H1 (cell line): Measurements from ENCODE around the gene VDAC2. TPM values are rescaled to one million over a fixed set of nuclear protein-coding genes. Genes with fewer than 3 reads are reported as not detected.

Source experiments
- CTCF ChIA-PET: fragments of 300-600 bp; sonication (Branson Sonifier 250); formaldehyde crosslinking; loops from one replicate; lab custom pipeline; 2021; ENCODE audit not compliant: partially characterized antibody; lab: Charles Lee
- POLR2A ChIA-PET: fragments of 300-600 bp; sonication (Branson Sonifier 250); formaldehyde crosslinking; loops from one replicate; lab custom pipeline; 2021; ENCODE audit warnings: inconsistent platforms; ENCODE audit not compliant: partially characterized antibody; lab: Charles Lee
- DNase-seq, 2 experiments: peaks; one replicate each; pipeline versions ENCODE4 v3.0.0 to v3.0.0-alpha.2; 2010 to 2022; ENCODE audit warnings: low spot score in 2 of 2, low read depth in 1 of 2, mixed read lengths in 1 of 2
- FAIRE-seq: peaks from 2 replicates; lab custom pipeline; 2011; peaks lifted over from hg19 to GRCh38; lab: Jason Lieb, UNC
- H2AFZ ChIP-seq: 2 replicates; pipeline ENCODE4 v1.8.1; 2012; ENCODE audit warnings: low read length, inconsistent platforms
- H2AK5ac ChIP-seq: 2 replicates; pipeline ENCODE4 v1.6.1; 2013; ENCODE audit warnings: low read depth, low read length
- H2BK120ac ChIP-seq: replicated peaks from 2 replicates; pipeline ENCODE3; 2013; ENCODE audit warnings: low read depth, low read length, inconsistent platforms
- H2BK12ac ChIP-seq: 2 replicates; pipeline ENCODE4 v1.6.1; 2013; ENCODE audit warnings: low read depth, low read length
- H2BK15ac ChIP-seq: 2 replicates; pipeline ENCODE4 v1.6.1; 2013; ENCODE audit warnings: low read length
- H2BK20ac ChIP-seq: 2 replicates; pipeline ENCODE4 v1.6.1; 2013; ENCODE audit warnings: low read length
- H2BK5ac ChIP-seq: 2 replicates; pipeline ENCODE4 v1.6.1; 2013; ENCODE audit warnings: low read depth, low read length
- H3K14ac ChIP-seq: 2 replicates; pipeline ENCODE4 v1.6.1; 2013; ENCODE audit warnings: inconsistent platforms; ENCODE audit not compliant: insufficient read length
- H3K18ac ChIP-seq: 2 replicates; pipeline ENCODE4 v1.6.1; 2013; ENCODE audit warnings: low read length; ENCODE audit errors: extremely low read depth
- H3K23ac ChIP-seq: 2 replicates; pipeline ENCODE4 v1.6.1; 2013; ENCODE audit warnings: inconsistent platforms; ENCODE audit not compliant: insufficient read length
- H3K23me2 ChIP-seq: 2 replicates; pipeline ENCODE4 v1.6.1; 2013; ENCODE audit warnings: low read depth, low read length
- H3K27ac ChIP-seq: 2 replicates; pipeline ENCODE4 v1.6.1; 2011; ENCODE audit warnings: low read depth, low read length, inconsistent platforms
- H3K27me3 ChIP-seq, 4 experiments: replicated peaks in 1 of 4; 1 replicate in 1 of 4; 2 replicates in 3 of 4; pipeline versions ENCODE4 v1.6.1 to v1.8.1; 2011 to 2013; ENCODE audit warnings: low read length in 3 of 4, mild to moderate bottlenecking in 3 of 4, inconsistent platforms in 2 of 4, mixed read lengths in 2 of 4, moderate library complexity in 1 of 4; ENCODE audit not compliant: control insufficient read depth in 3 of 4, insufficient read depth in 3 of 4; ENCODE audit errors: extremely low read depth in 1 of 4
- H3K36me3 ChIP-seq, 4 experiments: 2 replicates each; pipeline versions ENCODE4 v1.6.1 to v1.8.1; 2011 to 2013; ENCODE audit warnings: mild to moderate bottlenecking in 4 of 4, low read length in 3 of 4, moderate library complexity in 2 of 4, control low read depth in 1 of 4, inconsistent platforms in 1 of 4; ENCODE audit not compliant: insufficient read depth in 4 of 4, control insufficient read depth in 2 of 4
- H3K4ac ChIP-seq: replicated peaks from 2 replicates; pipeline ENCODE3; 2013; ENCODE audit warnings: low read length, low read depth, mixed read lengths, inconsistent platforms; ENCODE audit not compliant: insufficient read length
- H3K4me1 ChIP-seq, 4 experiments: replicated peaks in 1 of 4; 1 replicate in 1 of 4; 2 replicates in 3 of 4; pipeline versions ENCODE4 v1.6.1 to v1.8.1; 2011 to 2013; ENCODE audit warnings: low read length in 3 of 4, inconsistent platforms in 2 of 4, mixed read lengths in 1 of 4; ENCODE audit not compliant: insufficient read depth in 4 of 4, control insufficient read depth in 3 of 4
- H3K4me2 ChIP-seq, 2 experiments: 2 replicates each; pipeline versions ENCODE4 v1.6.1 to v1.8.1; 2011 to 2013; ENCODE audit warnings: low read depth in 2 of 2, low read length in 2 of 2, control low read depth in 1 of 2, inconsistent platforms in 1 of 2, mild to moderate bottlenecking in 1 of 2; ENCODE audit not compliant: insufficient read depth in 1 of 2
- H3K4me3 ChIP-seq, 4 experiments: fragments of 200-600, 300-600 bp in 1 of 4; sonication (generic), shearing (Covaris generic), sonication (Bioruptor Twin) in 1 of 4; 2 replicates each; pipeline versions ENCODE4 v1.5.1 to v1.8.1; 2011 to 2016; ENCODE audit warnings: low read length in 4 of 4, low read depth in 3 of 4, control low read depth in 2 of 4, inconsistent platforms in 2 of 4, mild to moderate bottlenecking in 2 of 4, mixed read lengths in 1 of 4, moderate library complexity in 1 of 4; ENCODE audit not compliant: insufficient read depth in 2 of 4; ENCODE audit errors: extremely low read depth in 1 of 4
- H3K56ac ChIP-seq: replicated peaks from 2 replicates; pipeline ENCODE3; 2013; ENCODE audit warnings: low read depth, mild to moderate bottlenecking, mixed read lengths, low read length, inconsistent platforms; ENCODE audit not compliant: insufficient read length
- H3K79me1 ChIP-seq: 2 replicates; pipeline ENCODE4 v1.6.1; 2013; ENCODE audit warnings: low read depth, low read length, control low read depth
- H3K79me2 ChIP-seq, 2 experiments: 2 replicates each; pipeline versions ENCODE4 v1.6.1 to v1.8.1; 2012 to 2013; ENCODE audit warnings: low read length in 2 of 2, mild to moderate bottlenecking in 2 of 2, inconsistent platforms in 1 of 2; ENCODE audit not compliant: insufficient read depth in 2 of 2, control insufficient read depth in 1 of 2
- H3K9ac ChIP-seq, 4 experiments: replicated peaks in 1 of 4; 1 replicate in 1 of 4; 2 replicates in 3 of 4; pipeline versions ENCODE4 v1.6.1 to v1.8.1; 2011 to 2013; ENCODE audit warnings: low read depth in 3 of 4, low read length in 3 of 4, control low read depth in 2 of 4, mild to moderate bottlenecking in 2 of 4, moderate library complexity in 2 of 4, inconsistent platforms in 1 of 4; ENCODE audit errors: extremely low read depth in 1 of 4
- H3K9me3 ChIP-seq, 2 experiments: 2 replicates each; pipeline versions ENCODE4 v1.6.1 to v1.8.1; 2012 to 2013; ENCODE audit warnings: mild to moderate bottlenecking in 2 of 2, moderate library complexity in 2 of 2, control low read depth in 1 of 2, inconsistent platforms in 1 of 2, low read depth in 1 of 2, low read length in 1 of 2, mixed read lengths in 1 of 2; ENCODE audit not compliant: insufficient read depth in 2 of 2
- H4K20me1 ChIP-seq, 2 experiments: replicated peaks in 1 of 2; 2 replicates each; pipeline versions ENCODE3 to v1.8.1; 2011 to 2013; ENCODE audit warnings: inconsistent platforms in 2 of 2, low read length in 2 of 2, mild to moderate bottlenecking in 1 of 2; ENCODE audit not compliant: insufficient read depth in 2 of 2, control insufficient read depth in 1 of 2
- H4K5ac ChIP-seq: 2 replicates; pipeline ENCODE4 v1.6.1; 2013; ENCODE audit warnings: low read length, low read depth, mixed read lengths, inconsistent platforms; ENCODE audit not compliant: insufficient read length
- H4K8ac ChIP-seq: 2 replicates; pipeline ENCODE4 v1.8.0; 2013; ENCODE audit warnings: mild to moderate bottlenecking, moderate library complexity, low read length, inconsistent platforms; ENCODE audit not compliant: insufficient read depth; ENCODE audit errors: extremely low read depth
- H4K91ac ChIP-seq: replicated peaks from 2 replicates; pipeline ENCODE3; 2013; ENCODE audit warnings: low read length, mixed read lengths, inconsistent platforms; ENCODE audit not compliant: insufficient read length
- ASH2L ChIP-seq: fragments of 200-600, 300-600 bp; sonication (generic); IDR thresholded peaks from one replicate; pipeline ENCODE4 v1.7.1; 2017; ENCODE audit warnings: low read length
- CEBPB ChIP-seq: IDR thresholded peaks from 2 replicates; pipeline ENCODE4 v1.6.1; 2012; ENCODE audit warnings: low read depth, low read length
- CHD2 ChIP-seq: IDR thresholded peaks from 2 replicates; pipeline ENCODE4 v1.6.1; 2012; ENCODE audit warnings: low read length, improper control_type of control experiment
- CREB1 ChIP-seq: IDR thresholded peaks from 2 replicates; pipeline ENCODE4 v1.6.1; 2012; ENCODE audit warnings: inconsistent platforms
- GABPA ChIP-seq: IDR thresholded peaks from 2 replicates; pipeline ENCODE4 v1.6.1; 2011; ENCODE audit warnings: mild to moderate bottlenecking, low read length, moderate library complexity, borderline replicate concordance; ENCODE audit not compliant: insufficient read depth
- JUND ChIP-seq: IDR thresholded peaks from 2 replicates; pipeline ENCODE4 v1.6.1; 2011; ENCODE audit warnings: mild to moderate bottlenecking, improper control_type of control experiment, low read length
- POU5F1 ChIP-seq: IDR thresholded peaks from 2 replicates; pipeline ENCODE4 v1.6.1; 2011; ENCODE audit warnings: low read depth, mild to moderate bottlenecking, low read length, moderate library complexity
- RAD21 ChIP-seq, 2 experiments: IDR thresholded peaks in 1 of 2; conservative IDR thresholded peaks in 1 of 2; 2 replicates each; pipeline ENCODE4 v1.6.1; 2011; ENCODE audit warnings: low read depth in 2 of 2, low read length in 2 of 2, improper control_type of control experiment in 1 of 2, inconsistent platforms in 1 of 2, mild to moderate bottlenecking in 1 of 2, moderate library complexity in 1 of 2
- SIN3A ChIP-seq, 2 experiments: IDR thresholded peaks in 1 of 2; conservative IDR thresholded peaks in 1 of 2; 2 replicates each; pipeline ENCODE4 v1.6.1; 2011 to 2012; ENCODE audit warnings: low read length in 2 of 2, improper control_type of control experiment in 1 of 2, low read depth in 1 of 2, mild to moderate bottlenecking in 1 of 2
- WGBS, 2 experiments: shearing (Covaris generic) in 1 of 2; methylation state at CpG; one replicate each; pipeline versions ENCODE4 v1.1.6 to v1.1.7; 2013 to 2015; ENCODE audit warnings: low lambda C conversion rate in 2 of 2, mixed read lengths in 2 of 2, inconsistent platforms in 1 of 2, low coverage in 1 of 2, missing lambda C conversion rate in 1 of 2; ENCODE audit not compliant: insufficient replicate concordance in 2 of 2, insufficient coverage in 1 of 2, insufficient read length in 1 of 2; ENCODE audit errors: extremely low coverage in 1 of 2, missing lambda C conversion rate in 1 of 2; 5-methylcytosine and 5-hydroxymethylcytosine counted together
- polyA plus RNA-seq, 7 experiments: library from polyadenylated mRNA; depleted of rRNA in 3 of 7; stranded (reverse) in 5 of 7; unstranded in 2 of 7; fragments of >200 nt in 5 of 7; fragments of 200-250 nt in 2 of 7; gene quantifications; 1 replicate in 5 of 7; 2 replicates in 1 of 7; 4 replicates in 1 of 7; pipeline versions ENCODE4 v1.2.1 to v1.2.3, GENCODE V29; 2011 to 2013; ENCODE audit warnings: missing spikeins in 2 of 7, mixed read lengths in 2 of 7
- total RNA-seq: library from RNA; stranded (reverse); fragmentation: NEBNext Ultra II Directional; extraction: Animal tissue kit (Norgen Biotek cat#: 25700); gene quantifications from 2 replicates; pipeline ENCODE4 v1.2.1, GENCODE V29; 2021
- TF ChIP-seq, protein P1 (sequence below): IDR thresholded peaks from 2 replicates; pipeline ENCODE4 v1.6.1; 2012; ENCODE audit warnings: inconsistent platforms

Gene VDAC2
- total and polyA plus RNA-seq, 2 of the 8 experiments (the other 6 are each of a cell fraction or from before 2014, with no cell fraction given): 89.8 to 284 TPM

DNA sequence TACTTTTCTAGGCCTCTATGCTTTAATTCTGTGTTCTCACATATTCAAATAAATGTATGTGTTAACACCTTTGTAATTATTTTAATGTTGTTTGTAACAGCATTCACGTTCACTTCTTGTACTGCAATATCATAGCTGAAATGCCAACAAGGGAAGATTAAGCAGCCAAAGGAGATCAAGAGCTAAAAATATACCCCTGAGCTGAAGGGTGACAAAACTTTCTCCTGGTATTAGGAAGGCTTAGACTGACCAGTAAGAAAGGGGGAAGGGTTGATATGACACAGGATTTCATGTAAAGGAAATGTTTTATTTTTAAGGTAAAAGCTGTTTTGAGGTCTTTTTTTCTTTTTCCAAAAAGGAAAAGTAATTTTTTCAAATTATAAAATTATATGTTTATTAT is 40.4 kb upstream of the VDAC2 start:
- no peaks in the 10 kb centered on the region for H3K9me3 ChIP-seq
- H2BK20ac ChIP-seq: no peak overlapping the region
- no peak overlapping the region for H3K4ac ChIP-seq
- no peaks in the 10 kb centered on the region for H4K20me1 ChIP-seq
- no peak overlapping the region for H3K4me2 ChIP-seq
- ChIA-PET CTCF (interaction anchor here (1.6 kb wide), 1 partner anchor 18 kb away, joined by 3 read pairs; no protein-coding TSS in a partner anchor), POLR2A (no interaction called here)
- DNase-seq (no peak), FAIRE-seq (no peak)
- H4K8ac ChIP-seq: no peak overlapping the region
- H2BK120ac ChIP-seq: no peak overlapping the region
- H3K79me1 ChIP-seq: no peaks in the 10 kb centered on the region
- H3K27me3 ChIP-seq: no peaks in the 10 kb centered on the region
- H4K5ac ChIP-seq: no peak overlapping the region
- H3K36me3 ChIP-seq: peaks cover 0 to 3% (median 0%) of the 10 kb centered on the region in 4 experiments; a peak in 2 of 8 replicates
- WGBS, 2 experiments: 83% methylated on average over 1 of the region's 1 CpG; no CpG with 5 or more reads in 1 of the 2 experiments
- TF ChIP-seq RAD21 (IDR thresholded peaks at IDR 0.05 in 1 of 2, conservative IDR thresholded peaks at IDR 0.05 in 1 of 2; ENCODE audit: low read depth in 2 of 2, low read length in 2 of 2): no peak
- TF ChIP-seq POU5F1: no peak
- TF ChIP-seq, protein P1, sequence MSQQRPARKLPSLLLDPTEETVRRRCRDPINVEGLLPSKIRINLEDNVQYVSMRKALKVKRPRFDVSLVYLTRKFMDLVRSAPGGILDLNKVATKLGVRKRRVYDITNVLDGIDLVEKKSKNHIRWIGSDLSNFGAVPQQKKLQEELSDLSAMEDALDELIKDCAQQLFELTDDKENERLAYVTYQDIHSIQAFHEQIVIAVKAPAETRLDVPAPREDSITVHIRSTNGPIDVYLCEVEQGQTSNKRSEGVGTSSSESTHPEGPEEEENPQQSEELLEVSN: no peak
- TF ChIP-seq ASH2L: no peak
- TF ChIP-seq CHD2: no peak
- TF ChIP-seq CEBPB: no peak
- no peak for TF ChIP-seq CREB1
- TF ChIP-seq JUND: no peak
- no peak for TF ChIP-seq SIN3A (conservative IDR thresholded peaks at IDR 0.05 in 1 of 2, IDR thresholded peaks at IDR 0.05 in 1 of 2; ENCODE audit: low read depth in 1 of 2, low read length in 2 of 2)
- no peak for TF ChIP-seq GABPA
- H3K9ac ChIP-seq: no peak overlapping the region
- no peak overlapping the region for H3K27ac ChIP-seq
- H2AFZ ChIP-seq: no peak overlapping the region
- peaks cover 0 to 3% (median 0%) of the 10 kb centered on the region in 4 experiments; a peak in 1 of 7 replicates for H3K4me1 ChIP-seq
- no peak overlapping the region for H2AK5ac ChIP-seq
- no peak overlapping the region for H3K23ac ChIP-seq
- no peaks in the 10 kb centered on the region for H3K23me2 ChIP-seq
- H3K4me3 ChIP-seq: no peak overlapping the region
- no peak overlapping the region for H4K91ac ChIP-seq
- H2BK15ac ChIP-seq: no peak overlapping the region
- no peaks in the 10 kb centered on the region for H3K79me2 ChIP-seq
- no peak overlapping the region for H3K18ac ChIP-seq
- H3K14ac ChIP-seq: no peak overlapping the region
- H3K56ac ChIP-seq: no peak overlapping the region
- H2BK5ac ChIP-seq: no peak overlapping the region
- no peak overlapping the region for H2BK12ac ChIP-seq
